ENCODE data around the gene SLC35F3.
"Not testable (repeated sequence)": the region's sequence is repeated elsewhere in the genome, so short reads cannot be mapped to it uniquely, and the experiment has no call there.

Gene SLC35F3

DNA sequence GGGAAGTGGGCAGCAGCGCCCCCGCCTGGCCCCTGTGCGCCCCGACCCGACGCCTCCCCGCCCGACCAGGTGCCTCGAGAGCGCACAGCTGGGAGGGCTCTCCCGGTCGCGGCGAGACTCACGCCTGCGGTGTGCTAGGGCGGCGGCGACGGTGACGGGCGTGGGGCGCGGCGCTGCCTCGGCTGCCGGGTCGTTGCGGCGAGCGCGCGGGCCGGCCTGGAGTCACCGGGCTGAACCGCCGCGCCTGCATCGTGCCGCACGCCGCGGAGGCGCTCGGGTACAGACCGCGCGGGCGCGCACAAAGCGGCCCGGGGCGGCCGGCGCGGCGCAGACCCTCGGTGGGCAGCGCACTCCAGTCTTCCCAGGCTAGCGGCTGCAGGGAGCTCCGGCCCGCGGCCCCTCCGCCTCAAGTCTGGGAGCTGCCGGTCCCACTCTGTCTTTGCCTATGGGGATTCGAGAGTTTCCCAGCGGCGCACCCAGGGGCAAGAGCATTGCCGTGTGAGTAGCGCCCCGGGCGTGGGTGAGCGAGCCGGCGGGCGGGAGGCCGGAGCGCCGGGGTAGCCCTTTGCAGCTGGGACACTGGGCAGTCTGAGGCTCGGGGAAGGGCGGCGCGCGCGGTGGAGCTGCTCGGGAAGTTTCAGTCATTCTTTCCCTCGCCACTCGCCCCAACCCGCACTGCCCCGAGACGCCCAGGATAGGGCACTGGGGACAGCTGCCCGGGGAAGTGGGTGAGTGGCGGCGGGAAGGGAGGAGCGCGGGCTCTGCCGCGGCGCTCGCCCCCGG is at the start of gene SLC35F3:
Gene SLC35F3 (plus strand): TSS at position 44 of the 783 bp plus-strand sequence.
- DNase-seq, result no peak

DNA sequence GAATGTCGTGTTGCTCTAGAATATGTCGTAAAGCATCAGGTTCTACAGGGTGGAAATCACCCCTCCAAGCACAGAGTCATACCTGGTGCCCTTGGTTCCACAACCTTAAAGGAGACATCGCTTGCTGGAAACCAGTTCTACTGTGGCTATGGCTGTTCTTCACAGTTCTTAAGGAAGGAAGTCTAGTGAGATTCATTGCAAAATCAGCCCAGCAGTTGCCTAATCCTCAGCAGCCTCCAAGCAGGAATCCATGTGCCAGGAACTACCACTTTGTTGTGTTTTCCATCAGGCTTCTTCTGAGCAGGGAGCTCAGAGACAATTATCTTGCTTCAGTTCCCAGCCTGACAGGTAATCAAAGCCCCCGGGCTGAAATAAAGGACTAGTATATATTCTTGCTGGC is 45.0 kb upstream of the SLC35F3 start:
- no peak for DNase-seq

DNA sequence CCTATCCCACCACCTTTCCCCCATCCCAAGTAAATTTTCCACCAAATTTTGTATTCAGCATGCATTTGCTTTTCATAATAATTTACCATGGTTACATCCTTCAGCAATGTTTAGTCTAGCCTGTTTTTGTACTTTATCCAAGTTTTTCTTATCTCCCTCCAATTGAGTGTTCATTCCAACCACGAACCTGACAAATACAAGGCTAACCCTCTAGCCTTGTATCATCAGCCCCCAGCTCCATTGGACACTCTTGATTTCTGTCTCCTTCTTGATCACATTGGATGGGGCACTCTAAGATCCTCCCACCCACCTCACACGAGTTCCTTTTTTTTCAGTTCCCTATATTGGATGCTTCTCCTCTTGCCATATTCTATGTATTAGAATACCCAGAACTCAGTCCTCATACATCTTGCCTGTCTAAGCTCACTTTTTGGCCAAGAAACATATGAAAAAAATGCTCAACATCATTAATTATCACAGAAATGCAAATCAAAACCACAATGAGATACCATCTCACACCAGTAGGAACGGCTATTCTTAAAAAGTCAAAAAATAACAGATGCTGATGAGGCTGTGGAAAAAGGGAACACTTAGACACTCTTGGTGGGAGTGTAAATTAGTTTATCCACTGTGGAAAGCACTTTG is 40.5 kb upstream of the SLC35F3 start:
- DNase-seq, result no peak

DNA sequence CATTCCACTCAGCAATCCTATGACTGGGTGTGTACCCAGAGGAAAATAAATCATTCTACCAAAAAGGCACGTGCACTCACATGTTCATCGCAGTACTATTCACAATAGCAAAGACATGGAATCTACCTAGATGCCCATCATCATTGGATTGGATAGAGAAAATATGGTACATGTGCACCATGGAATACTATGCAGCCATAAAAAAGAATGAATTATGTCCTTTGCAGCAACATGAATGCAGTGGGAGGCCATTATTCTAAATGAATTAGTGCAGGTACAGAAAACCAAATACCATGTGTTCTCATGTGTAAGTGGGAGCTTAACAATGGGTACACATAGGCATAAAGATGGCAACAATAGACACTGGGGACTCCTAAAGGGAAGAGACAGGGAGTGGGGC is 39.9 kb upstream of the SLC35F3 start:
- no peak for DNase-seq

DNA sequence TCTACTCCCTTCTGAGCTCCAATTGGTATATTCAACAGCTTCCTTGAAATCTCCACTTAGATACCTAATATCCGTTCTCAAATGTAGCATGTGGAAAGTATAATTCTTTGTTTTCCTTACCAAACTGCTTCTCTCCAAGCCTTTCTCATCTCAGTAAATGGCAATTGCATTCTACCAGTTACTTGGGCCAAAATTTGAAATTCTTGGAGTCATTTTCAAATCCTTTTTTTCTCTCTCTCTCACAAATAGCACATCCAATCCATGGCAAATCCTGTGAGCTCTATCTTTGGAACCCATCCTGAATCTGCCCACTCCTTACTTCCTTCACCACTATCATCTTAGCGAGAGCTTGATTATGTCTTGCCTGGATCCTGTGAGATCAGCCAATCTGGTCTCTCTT is 39.3 kb upstream of the SLC35F3 start:
- DNase-seq, result no peak

DNA sequence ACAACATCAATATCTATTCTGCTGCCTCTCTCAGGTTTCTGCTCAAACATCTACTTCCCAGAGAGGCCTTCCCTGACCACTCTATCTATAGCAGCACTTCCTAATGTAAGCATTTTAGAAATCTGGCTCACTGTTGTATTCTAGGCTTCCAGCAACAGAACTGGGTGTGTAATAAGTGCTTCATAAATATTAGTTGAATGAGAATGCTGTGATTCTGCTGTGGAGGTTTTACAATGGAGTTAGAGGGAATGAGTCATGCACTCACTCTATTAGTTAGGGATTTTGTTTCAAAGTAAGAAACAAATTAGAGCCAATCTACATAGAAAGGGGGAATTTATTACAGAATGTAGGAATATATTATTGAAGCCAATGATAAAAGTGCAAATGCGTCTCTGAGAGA is 38.6 kb upstream of the SLC35F3 start:
- no peak for DNase-seq

DNA sequence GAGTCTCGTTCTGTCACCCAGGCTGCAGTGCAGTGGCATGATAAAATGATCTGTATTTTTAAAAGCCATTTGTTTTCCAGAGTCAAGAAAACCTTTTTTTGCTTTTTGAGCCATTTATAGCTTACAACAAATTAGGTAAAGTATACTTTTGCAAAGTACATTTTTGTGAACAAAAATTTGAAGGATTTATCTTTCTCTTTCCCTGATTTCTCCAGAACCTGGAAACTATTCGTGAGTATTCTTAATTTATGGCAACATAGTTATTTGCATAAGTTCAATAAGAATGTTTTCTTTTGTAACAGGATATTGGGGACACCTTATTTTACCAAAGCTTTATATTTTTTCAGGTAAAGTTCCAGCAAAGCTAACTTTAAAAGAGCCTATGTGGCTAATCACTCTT is 37.4 kb upstream of the SLC35F3 start:
- no peak for DNase-seq

DNA sequence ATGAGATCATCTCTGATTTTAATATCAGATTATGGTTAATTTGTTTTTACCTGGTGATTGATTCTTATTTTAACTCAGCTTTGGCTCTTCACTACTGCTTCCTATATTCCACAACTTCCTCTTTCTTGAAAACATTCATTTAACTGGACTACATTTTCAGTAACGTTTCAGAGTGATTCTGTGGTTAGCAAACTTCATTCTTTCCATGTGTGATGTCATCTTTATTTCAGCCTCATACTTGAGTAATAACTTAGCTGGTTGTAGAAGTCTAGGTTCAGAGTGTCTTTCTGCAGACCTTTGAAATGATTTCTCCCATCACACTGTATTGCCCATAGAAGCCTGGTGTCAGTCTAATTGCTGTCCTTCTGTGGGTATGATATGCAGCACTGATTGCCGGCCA is 36.0 kb upstream of the SLC35F3 start:
- no peak for DNase-seq

DNA sequence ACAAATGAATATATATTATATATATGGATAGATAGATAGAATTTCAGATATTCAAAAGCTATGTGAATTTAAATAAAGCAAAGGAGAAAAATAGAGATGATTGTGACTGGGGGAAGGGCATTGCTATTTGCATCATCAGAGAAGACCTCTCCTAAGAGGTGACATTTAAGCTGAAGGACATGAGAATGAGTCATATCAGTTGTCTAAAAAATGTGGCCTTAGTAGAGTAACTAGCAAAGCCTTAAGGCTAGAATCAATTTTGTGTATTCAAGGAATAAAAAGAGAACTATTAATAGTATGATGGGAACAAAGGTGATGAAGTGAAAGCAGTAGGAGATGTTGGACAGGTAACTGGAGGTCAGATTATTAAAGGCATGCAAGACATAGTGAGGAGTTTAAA is 34.8 kb upstream of the SLC35F3 start:
- DNase-seq, result no peak

DNA sequence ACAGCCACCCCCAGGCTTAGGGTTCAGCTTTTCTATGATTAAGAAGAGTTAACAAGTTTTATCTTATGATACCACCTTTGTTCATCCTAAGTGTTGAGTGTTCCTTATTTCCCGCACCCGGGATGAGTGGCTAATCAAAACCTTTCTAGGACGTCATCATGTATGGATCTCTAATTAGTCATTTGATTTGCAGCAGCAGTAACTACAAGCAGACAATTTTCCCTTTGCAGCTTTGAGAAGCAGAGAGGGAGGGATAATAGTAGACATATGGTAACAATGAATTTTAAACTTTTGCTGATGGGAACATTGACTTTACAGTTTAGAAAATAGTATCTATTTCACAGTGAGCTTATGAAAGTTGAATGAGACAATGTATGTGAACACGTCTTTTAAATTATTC is 30.8 kb upstream of the SLC35F3 start:
- no peak for DNase-seq

DNA sequence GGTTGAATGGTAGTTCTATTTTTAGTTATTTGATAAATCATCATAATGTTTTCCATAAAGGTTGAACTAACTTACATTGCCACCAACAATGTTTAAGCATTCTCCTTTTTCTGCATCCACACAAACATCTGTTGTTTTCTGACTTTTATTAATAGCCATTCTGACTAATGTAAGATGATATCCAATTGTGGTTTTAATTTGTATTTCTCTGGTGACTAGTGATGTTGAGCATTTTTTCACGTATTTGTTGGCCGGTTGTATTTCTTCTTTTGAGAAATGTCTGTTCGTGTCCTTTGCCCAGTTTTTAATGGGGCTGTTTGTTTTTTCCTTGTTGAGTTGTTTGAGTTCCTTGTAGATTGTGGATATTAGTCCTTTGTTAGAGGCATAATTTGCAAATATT is 24.6 kb upstream of the SLC35F3 start:
- DNase-seq, result no peak

DNA sequence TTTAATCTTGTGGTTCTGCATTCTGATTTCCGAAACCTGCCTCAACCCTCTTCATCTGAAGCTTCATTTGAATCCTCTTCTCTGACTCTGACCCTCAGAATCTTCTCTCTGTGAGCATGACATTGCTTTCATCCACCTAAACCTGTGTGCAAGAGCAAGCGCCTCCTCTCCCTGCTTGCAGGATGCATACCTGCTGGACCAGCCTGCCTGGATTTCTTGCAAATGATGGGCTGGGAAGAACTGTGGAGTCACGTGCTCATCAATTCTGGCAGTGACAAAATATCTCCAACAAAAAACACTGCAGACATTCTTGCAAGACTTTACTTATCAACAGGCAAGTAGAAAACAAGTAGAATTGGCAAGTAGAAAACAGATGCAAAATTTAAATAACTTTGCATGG is 20.8 kb upstream of the SLC35F3 start:
- no peak for DNase-seq

DNA sequence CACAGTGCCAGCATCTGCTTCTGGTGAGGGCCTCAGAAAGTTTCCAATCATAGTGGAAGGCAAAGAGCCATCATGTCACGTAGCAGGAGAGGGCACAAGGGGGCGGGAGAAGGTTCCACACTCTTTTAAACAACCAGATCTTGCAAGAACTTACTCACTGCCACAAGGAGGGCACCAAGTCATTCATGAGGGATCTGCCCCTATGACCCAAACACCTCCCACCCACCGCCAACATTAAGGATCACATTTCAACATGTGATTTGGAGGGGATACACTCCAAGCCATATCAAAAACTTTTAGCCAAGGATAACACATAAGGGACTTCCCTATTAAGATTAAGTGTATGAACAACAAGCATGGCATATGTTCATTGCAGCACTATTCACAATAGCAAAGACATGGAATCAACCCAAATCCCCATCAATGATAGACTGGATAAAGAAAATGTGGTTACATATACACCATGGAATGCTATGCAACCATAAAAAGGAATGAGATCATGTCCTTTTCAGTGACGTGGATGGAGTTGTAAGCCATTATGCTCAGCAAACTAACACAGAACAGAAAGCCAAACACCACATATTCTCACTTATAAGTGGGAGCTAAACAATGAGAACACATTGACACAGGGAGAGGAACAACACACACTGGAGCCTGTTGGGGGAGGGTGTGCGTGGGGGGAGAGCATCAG is 19.9 kb upstream of the SLC35F3 start:
- DNase-seq, result no peak

DNA sequence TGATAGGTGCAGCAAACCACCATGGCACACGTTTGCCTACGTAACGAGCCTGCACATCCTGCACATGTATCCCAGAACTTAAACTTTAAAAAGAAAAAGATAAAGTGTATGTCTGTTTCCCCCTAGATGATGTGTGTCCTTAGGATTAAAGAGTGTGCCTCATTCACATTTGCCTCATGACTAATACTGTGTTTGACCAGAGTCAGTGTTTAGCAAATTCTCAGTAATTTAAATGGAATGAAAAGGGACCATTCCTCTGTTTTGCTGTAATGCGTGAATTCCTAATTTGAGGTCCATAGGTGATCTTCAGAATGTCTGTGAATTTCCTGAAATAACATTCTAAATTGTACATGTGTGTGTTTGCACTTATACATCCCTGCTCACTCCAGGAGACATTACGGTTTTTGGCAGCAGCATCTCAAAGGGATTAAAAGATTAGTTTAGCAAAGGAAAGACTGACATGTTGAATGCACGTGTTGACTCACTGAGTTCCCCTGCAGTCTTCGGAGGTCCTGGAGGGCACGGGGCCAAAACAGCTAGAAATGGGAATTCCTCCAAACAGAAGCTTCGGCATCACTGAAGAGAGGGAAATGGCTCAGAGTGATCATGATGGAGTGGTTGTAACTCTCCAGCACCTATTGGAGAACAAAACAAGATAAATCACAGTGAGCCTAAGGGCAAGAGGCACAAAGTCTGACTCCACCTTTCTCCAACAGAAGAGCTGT is 19.1 kb upstream of the SLC35F3 start:
- DNase-seq, result no peak

DNA sequence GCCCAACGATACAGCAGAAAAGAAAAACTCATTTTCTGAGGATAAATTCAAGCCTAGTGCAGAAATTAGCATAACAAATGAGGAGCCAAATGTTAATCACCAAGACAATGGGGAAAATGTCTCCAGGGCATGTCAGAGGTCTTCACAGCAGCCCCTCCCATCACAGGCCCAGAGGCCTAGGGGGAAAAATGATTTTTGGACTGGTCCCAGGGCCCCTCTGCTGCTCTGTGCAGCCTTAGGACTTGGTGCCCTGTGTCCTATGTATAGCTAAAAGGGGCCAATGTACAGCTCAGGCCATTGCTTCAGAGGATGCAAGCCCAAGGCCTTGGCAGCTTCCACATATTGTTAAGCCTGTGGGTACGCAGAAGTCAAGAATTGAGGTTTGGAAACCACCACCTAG is 13.3 kb upstream of the SLC35F3 start:
- not testable (repeated sequence) for DNase-seq

DNA sequence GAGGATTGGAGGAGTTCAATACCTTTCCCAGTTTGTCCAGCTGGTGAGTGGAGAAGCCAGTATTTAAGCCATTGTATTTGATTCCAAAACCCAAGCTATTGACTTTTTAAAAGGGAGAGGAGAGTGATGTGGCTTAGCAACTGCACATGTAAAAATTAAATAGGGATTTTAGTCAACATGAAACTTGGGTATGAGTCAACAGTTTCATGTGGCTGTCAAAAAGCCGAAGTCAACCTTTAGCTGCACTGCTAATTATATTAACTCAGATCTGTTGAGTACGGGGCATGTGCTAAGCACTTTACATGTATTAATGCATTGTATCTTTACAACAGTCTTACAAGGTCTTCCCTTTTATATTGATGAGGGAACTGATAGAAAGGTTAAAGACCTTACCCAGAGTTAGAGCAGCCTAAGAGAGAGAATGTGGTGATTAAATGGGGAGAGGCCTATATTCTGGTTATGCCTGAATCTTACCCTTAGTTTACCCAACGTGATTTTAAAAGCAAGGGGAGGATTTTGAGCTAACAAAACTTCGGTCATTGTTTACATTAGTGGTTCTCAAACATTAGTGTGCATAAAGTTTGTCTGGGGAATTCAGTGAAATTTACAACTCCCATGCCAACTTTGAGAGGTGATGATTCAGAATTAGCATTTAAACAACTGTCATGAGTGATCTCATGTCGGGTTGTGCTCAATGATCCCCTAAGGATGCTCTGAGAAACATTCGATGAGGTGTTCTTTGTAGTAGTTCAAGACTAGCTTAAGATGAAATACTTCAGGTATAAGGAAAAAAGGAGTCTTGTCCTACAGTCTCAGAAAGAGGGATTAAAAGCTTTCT is 6.9 kb upstream of the SLC35F3 start:
- DNase-seq, result no peak

DNA sequence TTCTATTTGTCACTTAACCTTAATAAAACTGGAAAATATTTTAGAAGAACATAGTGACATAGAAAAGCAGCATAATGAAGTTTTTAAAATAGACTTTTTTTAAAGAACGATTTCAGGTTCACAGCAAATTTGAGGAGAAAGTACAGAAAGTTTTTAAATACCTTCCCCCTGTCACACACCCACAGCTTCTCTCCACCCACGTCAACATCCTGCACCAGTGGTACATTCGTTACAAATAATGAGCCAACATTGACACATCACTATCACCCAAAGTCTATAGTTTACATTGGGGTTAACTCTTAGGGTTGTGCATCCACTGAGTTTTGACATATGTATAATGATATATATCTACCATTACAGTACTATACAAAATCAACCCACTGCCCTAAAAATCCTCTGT is 3.0 kb upstream of the SLC35F3 start:
- DNase-seq, result no peak

DNA sequence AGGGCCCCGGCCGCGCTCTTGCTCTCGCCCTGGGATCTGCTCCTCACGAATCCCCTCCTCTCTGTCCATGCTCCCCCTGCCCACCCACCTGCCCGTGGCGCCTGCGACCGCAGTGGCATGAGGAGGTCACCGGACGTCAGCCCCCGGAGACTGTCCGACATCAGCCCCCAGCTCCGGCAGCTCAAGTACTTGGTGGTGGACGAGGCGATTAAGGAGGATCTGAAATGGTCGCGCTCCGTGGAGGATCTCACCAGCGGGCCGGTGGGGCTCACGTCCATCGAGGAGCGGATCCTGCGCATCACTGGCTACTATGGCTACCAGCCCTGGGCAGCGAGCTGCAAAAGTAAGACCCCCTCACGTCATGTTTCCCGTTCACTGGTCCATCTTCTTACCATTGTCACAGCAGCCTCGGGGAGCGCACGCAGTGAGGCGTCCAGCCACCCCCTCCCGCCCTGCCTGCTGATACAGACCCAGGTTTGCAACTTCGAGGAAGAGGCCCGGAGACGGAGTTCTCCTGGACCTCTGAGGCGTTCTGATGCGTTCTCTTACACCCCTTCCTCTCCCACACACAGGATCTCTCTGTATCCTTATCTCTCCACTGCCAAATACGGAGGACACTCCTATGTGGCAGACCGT is 1.1 kb downstream of the SLC35F3 start:
- DNase-seq, result no peak

DNA sequence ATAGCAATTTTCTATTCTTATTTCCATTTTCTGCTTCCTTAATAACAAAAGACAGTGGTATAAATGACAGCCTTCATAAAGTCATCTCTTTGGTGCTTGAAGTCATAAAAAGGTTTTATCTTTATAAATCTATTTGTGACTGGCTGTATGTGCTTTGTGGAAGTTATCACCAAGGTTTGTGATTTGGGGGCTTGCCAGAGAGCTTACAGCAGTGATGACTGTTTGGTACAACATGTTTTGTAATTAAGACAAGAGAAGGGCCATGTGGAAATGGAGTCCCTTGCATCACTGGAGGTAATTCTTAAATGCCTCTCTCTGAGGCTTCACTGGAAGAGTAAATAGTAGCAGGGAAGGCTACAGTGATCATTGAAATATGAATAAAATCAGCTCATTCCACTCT is 2.7 kb downstream of the SLC35F3 start:
- DNase-seq, result no peak

DNA sequence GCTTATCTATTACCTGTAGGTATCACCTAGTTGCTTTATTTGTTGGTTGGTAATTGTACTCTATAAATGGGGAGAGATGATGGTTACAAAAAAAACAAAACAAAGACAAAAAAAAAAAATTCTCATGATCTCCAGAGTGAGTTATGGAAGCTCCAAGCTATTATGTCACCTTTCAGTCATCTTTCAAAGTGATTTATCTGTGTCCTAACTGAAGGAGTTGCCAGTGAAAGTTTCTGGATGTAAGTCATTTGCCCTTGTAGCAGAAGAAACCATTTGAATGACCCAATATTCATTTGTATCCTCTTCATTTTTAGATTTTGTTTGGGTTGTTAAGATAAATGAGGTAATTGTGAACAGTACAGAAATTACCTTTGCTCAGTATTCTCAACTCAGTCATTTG is 3.6 kb downstream of the SLC35F3 start:
- DNase-seq, result no peak

DNA sequence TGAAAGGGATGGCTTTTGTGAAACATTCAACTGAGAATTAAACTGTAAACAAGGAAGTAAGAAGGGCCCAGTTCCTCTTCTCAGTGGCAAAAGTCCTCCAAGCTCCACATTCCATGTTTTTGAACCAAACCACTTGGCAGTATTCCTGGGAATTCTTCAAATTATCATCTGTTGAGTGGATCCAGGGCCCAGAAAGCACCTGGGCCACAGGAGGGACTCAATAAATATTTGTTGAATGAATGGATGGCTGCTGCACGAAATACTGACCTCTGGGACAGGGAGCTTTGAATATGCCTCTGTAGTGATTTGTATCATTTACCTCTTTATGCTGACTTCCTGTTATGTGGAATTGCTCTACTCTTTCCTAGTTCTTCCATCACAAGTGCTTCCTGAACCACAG is 4.7 kb downstream of the SLC35F3 start:
- DNase-seq, result no peak

DNA sequence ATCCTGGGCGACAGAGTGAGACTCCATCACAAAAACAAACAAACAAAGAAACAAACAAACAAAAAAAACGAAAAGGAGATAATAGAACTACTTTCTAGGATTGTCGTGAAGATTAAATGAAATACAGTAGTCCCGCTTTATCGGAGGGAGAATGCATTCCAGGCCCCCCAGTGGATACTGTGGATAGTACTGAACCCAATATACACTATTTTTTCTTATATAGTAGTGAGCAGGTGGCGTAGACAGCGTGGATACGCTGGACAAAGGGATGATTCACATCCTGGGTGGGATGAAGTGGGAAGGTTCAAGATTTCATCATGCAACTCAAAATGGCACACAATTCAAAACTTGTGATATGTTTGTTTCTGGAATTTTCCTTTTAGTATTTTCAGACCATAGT is 8.0 kb downstream of the SLC35F3 start:
- DNase-seq, result no peak

Data from activated CD4-positive, alpha-beta T cell treated with anti-CD3 and anti-CD28 coated beads for 4 hours (primary cell).